ENCODE data around the gene NBPF9.
"Not testable (repeated sequence)": the region's sequence is repeated elsewhere in the genome, so short reads cannot be mapped to it uniquely, and the experiment has no call there.

DNA sequence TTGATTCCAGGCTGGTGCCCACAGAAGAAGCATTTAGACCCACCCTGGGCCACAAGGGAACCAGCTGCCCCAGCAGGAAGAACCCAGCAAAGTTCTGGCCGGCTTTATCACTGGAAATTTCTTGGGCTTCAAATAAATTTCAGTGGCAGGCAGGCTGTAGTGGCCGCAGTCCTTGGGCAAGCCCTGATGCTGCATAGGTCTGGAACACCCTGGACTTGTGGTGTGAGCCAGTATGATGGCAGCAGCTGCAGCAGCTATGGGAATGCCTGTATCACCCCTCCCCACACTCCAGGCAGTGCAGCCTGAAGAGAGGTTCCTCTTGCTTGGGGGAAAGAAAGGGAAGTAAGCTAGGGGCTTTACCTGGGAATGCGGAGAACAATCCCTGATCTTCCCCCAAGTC is 69.4 kb downstream of the NBPF9 start:
- not testable (repeated sequence) for TF ChIP-seq POLR2A, CTCF (IDR thresholded peaks at IDR 0.05)

All from lower leg skin (tissue), 3 donors.